ENCODE results near the gene GOLGA6A.

GOLGA6A gene

DNA sequence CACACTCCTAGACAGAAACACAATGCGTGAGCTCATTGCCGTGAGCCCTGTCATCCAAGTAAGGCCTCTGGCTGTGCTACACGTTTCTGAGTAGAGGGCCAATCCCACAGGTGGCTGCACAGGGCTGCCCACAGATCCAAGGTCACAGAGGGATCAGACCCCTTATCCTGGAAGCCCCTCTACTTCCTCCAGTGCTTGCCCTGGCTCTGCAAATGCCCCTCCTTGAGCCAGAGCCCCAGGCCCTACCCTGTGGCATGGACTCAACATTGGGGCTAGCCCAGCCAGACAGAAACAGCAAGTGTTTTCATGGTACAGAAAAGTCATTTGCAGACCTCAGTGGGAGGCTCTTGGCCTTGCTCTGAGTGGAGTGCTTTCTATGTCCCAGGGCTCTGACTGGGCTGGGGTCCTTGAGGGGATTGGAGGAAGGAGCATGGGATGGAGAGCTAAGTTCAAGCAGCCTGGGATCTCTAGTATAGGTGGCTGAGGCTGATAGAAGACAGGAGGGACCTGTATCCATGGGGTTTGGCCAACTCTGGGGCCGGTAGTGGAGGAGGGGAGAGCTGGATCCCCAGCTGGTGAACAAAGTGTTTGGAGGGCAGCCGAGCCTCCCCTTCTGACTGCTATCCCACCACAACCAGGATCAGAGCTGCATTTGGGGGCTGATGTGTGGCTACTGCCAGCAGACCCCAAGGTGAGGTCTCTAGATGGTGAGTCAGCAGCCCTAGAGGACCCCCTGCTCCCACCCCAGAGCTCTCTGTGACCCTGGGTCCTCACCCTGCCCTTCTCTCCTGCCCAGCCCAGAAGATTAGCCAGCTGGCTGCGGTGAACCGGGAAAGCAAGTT lies 38.7 kb downstream of the GOLGA6A start:
- H3K9me3 ChIP-seq (ENCODE audit: control insufficient read depth, low read length) = no peaks in the 10 kb centered on the region
- H3K36me3 ChIP-seq (ENCODE audit: control insufficient read depth, insufficient read depth, low read length) = peaks cover 19% of the 10 kb centered on the region
- H3K27ac ChIP-seq (ENCODE audit: insufficient read depth, low read length, poor library complexity, severe bottlenecking) = no peak overlapping the region
- H3K4me3 ChIP-seq (ENCODE audit: insufficient read depth, low read depth, low read length, poor library complexity, severe bottlenecking) = no peak overlapping the region
- peaks cover 8% of the 10 kb centered on the region for H3K4me1 ChIP-seq (ENCODE audit: control insufficient read depth, insufficient read depth, low read length, poor library complexity, severe bottlenecking)
- DNase-seq = no peak
- H3K27me3 ChIP-seq (replicated peaks; ENCODE audit: control insufficient read depth, insufficient read depth, low read length, poor library complexity, severe bottlenecking) = no peaks in the 10 kb centered on the region

DNA sequence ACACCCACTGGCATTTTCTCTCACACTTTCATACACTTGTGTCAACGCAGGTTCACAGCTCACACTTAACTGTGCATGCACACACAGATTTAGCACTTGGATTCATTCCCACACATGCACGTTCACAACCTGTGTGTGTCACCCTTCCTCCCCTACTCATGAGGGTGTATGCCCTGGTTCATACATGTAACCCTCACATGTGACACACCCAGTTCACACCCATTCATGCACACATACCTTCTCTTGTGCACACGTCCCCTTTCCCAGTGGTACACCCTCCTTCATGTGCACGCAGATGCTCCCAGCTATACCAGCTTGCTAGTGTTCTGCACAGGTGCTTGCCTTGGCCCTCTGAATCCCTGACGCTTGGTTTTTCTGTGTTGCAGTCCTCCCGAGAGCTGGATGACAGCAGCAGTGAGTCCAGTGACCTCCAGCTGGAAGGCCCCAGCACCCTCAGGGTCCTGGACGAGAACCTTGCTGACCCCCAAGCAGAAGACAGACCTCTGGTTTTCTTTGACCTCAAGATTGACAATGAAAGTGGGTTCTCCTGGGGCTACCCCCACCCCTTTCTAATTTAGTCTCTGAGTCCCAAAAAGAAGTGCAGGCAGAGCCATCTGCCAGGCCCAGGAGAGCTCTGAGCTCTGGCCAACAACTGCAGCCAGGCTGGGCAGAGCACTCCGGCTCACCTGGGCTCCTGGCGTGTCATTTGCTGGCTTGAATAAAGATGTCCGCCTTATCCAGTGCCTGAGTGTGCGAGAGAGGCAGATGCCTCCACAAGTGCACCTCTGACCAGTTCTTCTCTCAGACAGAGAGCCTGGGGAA lies 39.5 kb downstream of the GOLGA6A start:
- Histone ChIP-seq H3K9me3 (ENCODE audit: control insufficient read depth, low read length) (no peaks in the 10 kb centered on the region), H3K4me3 (ENCODE audit: insufficient read depth, low read depth, low read length, poor library complexity, severe bottlenecking) (no peak overlapping the region), H3K27me3 (replicated peaks; ENCODE audit: control insufficient read depth, insufficient read depth, low read length, poor library complexity, severe bottlenecking) (no peaks in the 10 kb centered on the region), H3K4me1 (ENCODE audit: control insufficient read depth, insufficient read depth, low read length, poor library complexity, severe bottlenecking) (peaks cover 2% of the 10 kb centered on the region), H3K36me3 (ENCODE audit: control insufficient read depth, insufficient read depth, low read length) (peaks cover 20% of the 10 kb centered on the region), H3K27ac (ENCODE audit: insufficient read depth, low read length, poor library complexity, severe bottlenecking) (no peak overlapping the region)
- no peak for DNase-seq

DNA sequence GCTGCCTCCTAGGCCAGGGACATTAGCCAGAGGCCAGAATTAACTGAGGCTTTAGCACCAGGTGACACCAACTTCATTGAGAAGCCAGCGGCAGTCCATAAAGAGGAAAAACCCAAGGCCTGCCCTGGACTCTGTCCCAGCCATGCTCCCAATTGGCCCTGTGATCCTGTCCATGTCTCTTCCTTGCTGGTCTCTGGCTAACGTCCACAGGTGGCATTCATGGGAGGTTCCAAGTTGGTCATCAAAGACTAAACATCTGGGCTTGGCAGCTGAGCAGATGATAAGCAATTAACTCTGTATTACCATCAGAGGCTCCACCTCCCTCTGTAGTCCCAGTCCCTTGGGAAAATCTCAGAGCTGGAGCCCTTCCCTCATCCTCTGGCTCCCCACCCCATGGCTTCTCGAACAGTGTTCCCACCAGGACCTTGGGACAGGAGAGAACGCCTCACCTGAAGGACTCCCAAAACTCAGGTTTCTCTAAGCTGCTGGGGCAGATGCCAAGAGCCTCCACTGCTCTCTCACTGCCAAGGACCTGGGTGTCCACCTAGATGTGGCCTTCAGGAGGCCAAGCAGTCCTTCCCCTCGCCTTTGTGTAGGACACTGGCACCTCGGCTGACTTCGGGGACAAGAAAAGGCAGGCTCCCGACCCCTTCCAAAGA lies 40.4 kb downstream of the GOLGA6A start:
- no peaks in the 10 kb centered on the region for H3K27me3 ChIP-seq (replicated peaks; ENCODE audit: control insufficient read depth, insufficient read depth, low read length, poor library complexity, severe bottlenecking)
- no peaks in the 10 kb centered on the region for H3K9me3 ChIP-seq (ENCODE audit: control insufficient read depth, low read length)
- peaks cover 30% of the 10 kb centered on the region for H3K36me3 ChIP-seq (ENCODE audit: control insufficient read depth, insufficient read depth, low read length)
- no peak overlapping the region for H3K27ac ChIP-seq (ENCODE audit: insufficient read depth, low read length, poor library complexity, severe bottlenecking)
- no peaks in the 10 kb centered on the region for H3K4me1 ChIP-seq (ENCODE audit: control insufficient read depth, insufficient read depth, low read length, poor library complexity, severe bottlenecking)
- DNase-seq = no peak
- H3K4me3 ChIP-seq (ENCODE audit: insufficient read depth, low read depth, low read length, poor library complexity, severe bottlenecking) = no peak overlapping the region

DNA sequence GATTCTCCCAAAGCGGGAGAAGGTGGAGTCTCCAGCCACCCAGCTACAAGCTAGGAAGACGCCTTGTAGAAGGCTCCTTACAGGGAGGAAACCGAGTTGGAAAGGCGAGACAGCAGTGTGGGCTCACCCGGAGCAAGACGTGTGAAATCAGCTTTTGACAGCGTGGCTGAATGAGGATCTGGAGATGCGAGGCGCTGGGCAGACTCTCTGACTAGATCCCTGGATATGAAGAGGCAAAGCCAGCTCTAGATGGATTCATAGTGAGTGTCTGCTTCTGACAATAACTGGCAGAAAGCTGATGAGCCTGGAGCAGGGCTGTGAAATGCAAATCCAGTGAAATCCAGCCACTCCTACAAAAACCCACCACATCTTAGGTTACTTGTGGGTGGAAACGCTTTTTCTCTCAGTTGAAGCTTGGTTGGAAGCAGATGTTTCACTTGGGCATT lies 41.0 kb downstream of the GOLGA6A start:
- DNase-seq = no peak
- Histone ChIP-seq H3K36me3 (ENCODE audit: control insufficient read depth, insufficient read depth, low read length) (peaks cover 35% of the 10 kb centered on the region), H3K4me1 (ENCODE audit: control insufficient read depth, insufficient read depth, low read length, poor library complexity, severe bottlenecking) (no peaks in the 10 kb centered on the region)

DNA sequence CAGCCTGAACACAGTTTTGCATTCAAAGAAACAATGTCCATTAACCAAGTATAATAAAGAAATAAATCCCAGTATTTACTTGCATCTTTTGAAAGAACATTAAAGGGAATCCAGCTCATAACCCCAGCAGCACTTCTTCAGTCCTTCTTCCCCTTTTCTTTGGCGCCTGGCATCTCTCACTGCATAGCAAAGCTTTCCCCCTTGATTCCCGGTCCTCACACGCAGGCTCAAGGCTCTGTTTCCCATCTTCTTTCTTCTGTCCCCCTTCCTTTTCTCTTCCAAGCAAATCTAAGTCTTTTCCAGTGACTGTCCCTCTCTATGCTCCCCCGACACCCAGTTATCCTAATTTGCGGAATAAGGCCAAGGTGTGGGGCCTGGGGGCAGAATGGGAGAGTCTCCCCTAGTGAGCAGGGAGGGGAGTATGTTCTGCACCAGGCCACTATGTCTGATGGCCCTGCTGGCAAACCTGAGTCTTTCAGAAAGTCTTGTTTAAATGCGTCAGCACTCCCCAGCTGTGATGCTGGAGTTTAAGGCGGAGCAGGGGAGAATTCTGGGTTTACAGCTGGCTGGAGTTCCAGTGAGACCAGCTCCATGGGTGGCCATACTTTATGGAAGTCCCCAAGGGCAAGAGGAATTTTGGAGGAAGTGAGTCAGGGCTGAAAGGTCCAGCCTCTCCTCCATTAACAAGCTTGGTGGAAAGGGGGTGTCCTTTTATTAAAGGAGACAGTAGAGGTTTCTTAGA lies 42.1 kb downstream of the GOLGA6A start:
- no peak overlapping the region for H3K27ac ChIP-seq (ENCODE audit: insufficient read depth, low read length, poor library complexity, severe bottlenecking)
- no peak overlapping the region for H3K4me3 ChIP-seq (ENCODE audit: insufficient read depth, low read depth, low read length, poor library complexity, severe bottlenecking)
- H3K9me3 ChIP-seq (ENCODE audit: control insufficient read depth, low read length) = no peaks in the 10 kb centered on the region
- H3K27me3 ChIP-seq (replicated peaks; ENCODE audit: control insufficient read depth, insufficient read depth, low read length, poor library complexity, severe bottlenecking) = no peaks in the 10 kb centered on the region
- no peaks in the 10 kb centered on the region for H3K4me1 ChIP-seq (ENCODE audit: control insufficient read depth, insufficient read depth, low read length, poor library complexity, severe bottlenecking)
- no peak for DNase-seq
- H3K36me3 ChIP-seq (ENCODE audit: control insufficient read depth, insufficient read depth, low read length) = peaks cover 46% of the 10 kb centered on the region

More for the DNA sequence above, 41.0 kb downstream of the GOLGA6A start:
- Histone ChIP-seq H3K4me3 (ENCODE audit: insufficient read depth, low read depth, low read length, poor library complexity, severe bottlenecking) (no peak overlapping the region), H3K9me3 (ENCODE audit: control insufficient read depth, low read length) (no peaks in the 10 kb centered on the region), H3K27me3 (replicated peaks; ENCODE audit: control insufficient read depth, insufficient read depth, low read length, poor library complexity, severe bottlenecking) (no peaks in the 10 kb centered on the region), H3K27ac (ENCODE audit: insufficient read depth, low read length, poor library complexity, severe bottlenecking) (no peak overlapping the region)

DNA sequence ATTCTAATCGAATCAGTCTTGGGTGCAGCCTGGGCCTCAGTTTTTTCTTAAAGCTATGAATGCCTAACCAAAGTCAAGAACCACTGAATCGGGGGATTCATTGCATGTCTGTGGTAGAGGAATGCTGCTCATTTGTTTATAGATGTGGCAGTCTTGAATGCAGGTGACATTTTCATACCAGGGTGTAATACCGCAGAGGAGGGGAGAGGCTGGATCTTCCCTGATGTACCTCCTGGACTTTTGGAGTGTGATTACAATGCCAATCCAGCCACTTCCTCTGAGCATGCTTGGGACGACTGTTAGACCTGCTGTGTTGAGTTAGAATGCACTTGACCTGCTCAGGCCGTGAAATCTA lies 42.7 kb downstream of the GOLGA6A start:
- H3K36me3 ChIP-seq (ENCODE audit: control insufficient read depth, insufficient read depth, low read length) = peaks cover 52% of the 10 kb centered on the region
- no peaks in the 10 kb centered on the region for H3K27me3 ChIP-seq (replicated peaks; ENCODE audit: control insufficient read depth, insufficient read depth, low read length, poor library complexity, severe bottlenecking)
- H3K27ac ChIP-seq (ENCODE audit: insufficient read depth, low read length, poor library complexity, severe bottlenecking) = no peak overlapping the region
- H3K4me1 ChIP-seq (ENCODE audit: control insufficient read depth, insufficient read depth, low read length, poor library complexity, severe bottlenecking) = no peaks in the 10 kb centered on the region
- H3K9me3 ChIP-seq (ENCODE audit: control insufficient read depth, low read length) = no peaks in the 10 kb centered on the region
- no peak overlapping the region for H3K4me3 ChIP-seq (ENCODE audit: insufficient read depth, low read depth, low read length, poor library complexity, severe bottlenecking)
- DNase-seq = no peak

DNA sequence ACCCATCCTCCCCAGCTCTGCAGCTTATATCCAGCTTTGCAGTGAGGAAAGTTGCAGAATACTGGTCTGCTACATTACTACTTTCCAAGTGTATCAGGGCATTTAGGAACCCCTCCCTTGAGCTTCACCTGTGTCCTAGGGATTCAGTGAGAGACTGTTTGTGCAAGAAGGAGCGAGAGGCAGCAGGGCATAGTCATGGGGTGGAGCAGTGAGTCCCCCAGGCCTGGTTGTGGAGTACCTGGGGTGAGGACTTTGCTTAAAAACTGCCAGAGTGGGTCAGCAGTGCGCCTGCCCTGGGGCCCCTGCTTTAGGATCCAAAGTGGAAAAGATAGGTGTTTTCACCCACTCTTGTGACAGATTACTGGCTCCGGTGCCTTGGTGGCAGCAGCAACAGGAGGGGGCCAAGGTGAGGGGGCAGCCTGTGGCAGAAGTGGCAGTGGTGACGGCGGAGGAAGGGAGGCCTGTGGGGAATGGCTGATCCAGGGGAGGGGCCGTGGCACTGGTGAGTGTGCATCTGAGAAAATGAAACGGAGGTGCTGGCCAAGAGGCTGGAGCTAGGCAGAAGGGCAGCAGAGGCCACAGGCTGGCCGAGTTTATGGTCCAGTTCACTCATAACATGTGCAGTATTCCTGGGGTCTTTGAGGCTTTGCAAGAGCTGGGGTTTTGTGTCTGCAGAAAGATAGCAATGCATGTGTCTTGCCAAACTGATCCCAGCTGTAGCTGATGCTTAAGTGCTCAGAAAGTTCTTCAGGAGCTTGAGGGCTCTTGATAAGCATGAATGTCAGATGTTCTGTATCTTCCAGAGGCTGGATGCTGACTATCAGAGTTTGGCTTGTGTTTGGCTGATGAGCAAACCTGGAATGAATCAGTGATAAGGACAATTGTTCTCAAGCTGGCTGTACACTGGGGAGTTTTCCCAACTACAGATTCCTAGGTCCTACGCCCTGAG lies 43.4 kb downstream of the GOLGA6A start:
- H3K4me1 ChIP-seq (ENCODE audit: control insufficient read depth, insufficient read depth, low read length, poor library complexity, severe bottlenecking) = no peaks in the 10 kb centered on the region
- peaks cover 59% of the 10 kb centered on the region for H3K36me3 ChIP-seq (ENCODE audit: control insufficient read depth, insufficient read depth, low read length)

DNA sequence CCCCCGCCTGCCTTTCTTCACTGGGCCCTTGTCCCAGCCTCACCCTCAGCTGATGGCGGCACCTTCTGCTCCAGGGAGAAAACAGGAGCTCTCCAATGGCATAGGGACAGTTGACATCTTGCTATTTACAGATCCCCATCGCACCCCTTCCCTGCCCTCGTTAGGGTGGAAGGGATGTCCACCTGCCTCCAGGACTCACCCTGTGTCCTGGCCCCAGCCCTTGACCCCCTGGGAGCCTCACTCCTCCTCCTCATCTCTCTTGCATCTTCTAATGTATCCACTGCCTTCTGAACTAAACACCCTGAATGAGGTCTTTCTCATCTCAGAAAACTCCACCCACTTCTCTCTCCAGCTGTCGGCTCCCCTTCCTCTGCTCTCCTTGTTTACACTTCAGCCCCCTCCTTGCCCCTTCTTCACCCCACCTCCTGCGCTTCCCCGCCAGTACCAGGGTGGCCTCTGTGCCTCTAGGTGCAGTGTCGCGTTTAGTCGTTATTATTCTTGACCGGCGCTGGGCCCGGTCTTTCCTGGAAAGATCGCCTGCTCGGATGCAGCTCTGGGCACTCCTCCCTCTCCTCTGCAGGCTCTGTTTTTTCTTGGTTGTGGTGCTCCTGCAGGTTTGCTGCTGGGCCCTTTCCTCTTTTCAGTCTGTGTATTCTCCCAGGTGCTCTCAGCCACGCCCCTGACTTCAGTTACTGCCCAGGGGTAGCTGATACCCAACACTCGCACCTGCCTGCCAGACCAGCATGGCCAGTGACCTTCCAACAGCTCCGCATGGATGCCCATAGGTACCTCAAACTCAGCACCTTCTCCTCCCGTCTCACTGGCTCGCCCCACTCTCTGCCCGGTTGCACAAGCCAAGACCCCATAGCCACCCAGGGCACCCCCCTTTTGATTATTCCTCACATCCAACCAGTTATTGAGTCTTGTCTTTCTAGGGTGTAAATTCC lies 44.9 kb downstream of the GOLGA6A start:
- H3K36me3 ChIP-seq (ENCODE audit: control insufficient read depth, insufficient read depth, low read length) = peaks cover 63% of the 10 kb centered on the region
- H3K27me3 ChIP-seq (replicated peaks; ENCODE audit: control insufficient read depth, insufficient read depth, low read length, poor library complexity, severe bottlenecking) = no peaks in the 10 kb centered on the region
- H3K9me3 ChIP-seq (ENCODE audit: control insufficient read depth, low read length) = no peaks in the 10 kb centered on the region
- DNase-seq = no peak
- no peak overlapping the region for H3K4me3 ChIP-seq (ENCODE audit: insufficient read depth, low read depth, low read length, poor library complexity, severe bottlenecking)
- no peak overlapping the region for H3K27ac ChIP-seq (ENCODE audit: insufficient read depth, low read length, poor library complexity, severe bottlenecking)
- no peaks in the 10 kb centered on the region for H3K4me1 ChIP-seq (ENCODE audit: control insufficient read depth, insufficient read depth, low read length, poor library complexity, severe bottlenecking)

More for the DNA sequence above, 43.4 kb downstream of the GOLGA6A start:
- no peak for DNase-seq
- Histone ChIP-seq H3K4me3 (ENCODE audit: insufficient read depth, low read depth, low read length, poor library complexity, severe bottlenecking) (no peak overlapping the region), H3K9me3 (ENCODE audit: control insufficient read depth, low read length) (no peaks in the 10 kb centered on the region), H3K27ac (ENCODE audit: insufficient read depth, low read length, poor library complexity, severe bottlenecking) (no peak overlapping the region), H3K27me3 (replicated peaks; ENCODE audit: control insufficient read depth, insufficient read depth, low read length, poor library complexity, severe bottlenecking) (no peaks in the 10 kb centered on the region)
